ENCODE results near the gene GRAP2.
"Not testable (repeated sequence)": the region's sequence is repeated elsewhere in the genome, so short reads cannot be mapped to it uniquely, and the experiment has no call there.

GRAP2 gene

GRCh38 chr22:39900306-39901227 is at the start of gene GRAP2:
TSS of gene GRAP2 (plus strand) at chr22:39901084. CDS start at chr22:39947107, 46,023 bp downstream.
- peak; percentile 62 for DNase-seq

DNA sequence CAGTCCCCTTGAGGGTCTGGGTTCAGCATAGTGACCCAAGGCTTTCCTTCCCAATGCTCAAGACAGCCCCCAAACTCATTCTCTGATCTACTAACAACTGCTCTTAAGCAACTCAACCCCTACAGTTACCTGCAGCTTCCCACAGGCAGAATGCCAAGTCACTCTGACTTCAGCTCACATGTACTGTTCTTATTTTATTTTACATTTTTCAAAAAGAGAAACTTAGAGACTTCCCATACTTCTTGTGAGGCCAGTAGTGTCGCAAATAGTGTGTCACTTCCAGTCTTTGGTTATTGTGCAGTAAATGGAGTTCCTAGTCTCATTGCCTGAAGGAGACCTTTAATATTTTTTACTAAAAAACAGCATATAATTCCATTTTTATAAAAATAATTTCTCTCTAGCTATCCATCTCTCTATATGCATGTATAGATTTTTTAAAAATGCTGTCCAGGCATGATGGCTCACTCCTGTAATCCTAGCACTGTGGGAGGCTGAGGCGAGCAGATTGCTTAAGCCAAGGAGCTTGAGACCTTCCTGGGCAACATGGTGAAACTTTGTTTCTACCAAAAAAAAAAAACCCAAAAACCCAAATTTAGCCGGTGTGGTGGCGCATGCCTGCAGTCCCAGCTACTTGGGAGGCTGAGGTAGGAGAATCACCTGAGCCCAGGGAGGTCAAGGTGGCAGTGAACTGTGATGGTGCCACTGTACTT is 49.1 kb upstream of the GRAP2 start:
- no peak for DNase-seq

DNA sequence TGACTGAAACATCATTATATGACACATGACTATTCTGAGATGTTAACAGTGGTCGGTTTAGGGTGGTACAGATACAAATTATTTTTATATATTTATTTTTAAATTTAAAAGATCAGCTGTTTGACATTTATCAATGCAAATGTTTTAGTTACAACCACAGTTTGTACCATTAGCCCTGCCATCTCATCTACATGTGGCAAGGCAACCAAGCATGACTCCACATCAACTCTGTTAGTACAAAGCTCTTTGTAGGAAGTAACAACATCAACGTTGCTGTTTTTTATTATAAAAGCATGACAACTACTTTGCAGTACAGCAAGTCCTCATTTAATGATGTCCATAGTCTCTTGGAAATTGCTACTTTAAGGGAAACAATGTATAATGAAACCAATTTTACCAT is 48.1 kb upstream of the GRAP2 start:
- no peak for DNase-seq

DNA sequence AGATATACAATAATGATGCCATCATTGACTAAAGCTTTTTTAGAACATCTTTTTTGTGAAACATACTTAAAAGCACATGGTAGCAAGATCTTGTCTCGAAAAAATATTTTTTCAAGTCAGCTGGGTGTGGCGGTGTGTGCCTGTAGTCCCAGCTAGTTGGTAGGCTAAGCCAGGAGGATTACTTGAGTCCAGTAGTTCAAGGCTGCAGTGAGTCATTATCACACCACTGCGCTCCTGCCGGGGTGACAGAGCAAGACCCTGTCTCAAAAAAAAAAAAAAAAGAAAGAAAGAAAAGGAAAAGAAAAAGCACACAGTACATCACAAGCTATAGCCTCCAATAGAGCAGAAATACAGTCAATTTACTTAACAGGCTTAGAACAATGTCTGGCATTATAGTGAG is 44.3 kb upstream of the GRAP2 start:
- no peak for DNase-seq

DNA sequence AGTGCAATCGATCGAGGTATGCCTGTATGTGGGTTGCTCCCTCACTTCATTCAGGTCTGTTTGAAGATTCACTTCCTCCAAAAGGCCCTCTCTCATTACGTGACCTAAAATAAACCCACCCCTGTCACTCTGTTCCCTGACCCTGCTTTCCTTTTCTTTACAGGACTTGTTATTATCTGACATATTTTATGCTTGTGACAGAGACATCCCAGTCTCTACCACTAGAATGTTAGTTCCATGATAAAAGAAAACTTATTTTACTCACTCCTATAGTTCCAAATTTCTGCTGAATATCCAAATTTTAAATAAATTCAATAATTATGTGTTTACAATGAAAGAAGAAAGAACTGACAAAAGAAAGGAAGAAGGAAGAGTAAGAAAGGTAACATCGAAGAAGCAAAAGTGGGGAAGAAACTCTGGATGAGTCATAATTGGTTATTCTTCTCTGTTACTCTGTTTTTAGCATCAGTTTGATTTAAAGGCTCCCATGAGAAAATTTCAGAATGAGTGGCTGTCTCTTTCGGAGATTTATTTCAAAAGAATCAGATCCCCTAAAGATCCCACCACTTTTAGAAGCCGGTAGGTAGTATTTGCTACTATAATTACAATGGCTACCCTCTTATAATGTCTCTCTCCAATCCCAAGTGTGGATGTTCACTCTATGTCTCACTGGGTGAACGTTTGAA is 40.8 kb upstream of the GRAP2 start:
- no peak for DNase-seq

DNA sequence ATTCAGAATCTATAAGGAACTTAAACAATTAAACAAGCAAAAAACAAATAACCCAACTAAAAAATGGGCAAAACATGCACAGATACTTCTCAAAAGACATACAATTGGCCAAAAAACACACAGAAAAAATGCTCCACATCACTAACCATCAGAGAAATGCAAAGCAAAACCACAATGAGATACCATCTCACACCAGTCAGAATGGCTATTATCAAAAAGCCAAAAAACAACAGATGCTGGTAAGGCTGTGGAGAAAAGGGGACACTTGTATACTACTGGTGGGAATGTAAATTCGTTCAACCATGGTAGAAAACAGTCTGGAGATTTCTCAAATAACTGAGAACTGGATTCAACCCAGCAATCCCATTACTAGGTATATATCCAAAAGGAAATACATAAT is 32.1 kb upstream of the GRAP2 start:
- no peak for DNase-seq

- not testable (repeated sequence) for DNase-seq
Observed at GRCh38 chr22:39869797-39870196, 31.1 kb upstream of the GRAP2 start.

GRCh38 chr22:39871008-39871798 is 29.7 kb upstream of the GRAP2 start:
- DNase-seq = no peak

DNA sequence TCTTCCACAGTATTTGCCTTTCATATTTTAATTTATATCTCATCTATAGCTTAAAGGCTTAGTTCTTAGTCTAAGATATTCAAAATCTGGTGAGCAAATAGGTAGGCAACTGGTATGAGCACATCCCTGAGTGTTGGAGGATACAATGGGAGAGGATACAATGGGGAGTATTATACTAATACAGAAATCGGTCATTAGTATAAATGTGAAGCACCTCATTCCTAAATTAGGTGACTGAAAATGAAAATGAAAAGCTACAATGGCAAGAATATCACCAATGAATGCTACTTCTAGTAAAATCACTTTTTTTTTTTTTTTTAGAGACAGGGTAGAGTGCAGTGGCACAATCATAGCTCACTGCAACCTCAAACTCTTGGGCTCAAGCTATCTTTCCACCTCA is 28.3 kb upstream of the GRAP2 start:
- DNase-seq = no peak

- no peak for DNase-seq
Observed at GRCh38 chr22:39873965-39874364, 26.9 kb upstream of the GRAP2 start.

- DNase-seq = not testable (repeated sequence)
Observed at GRCh38 chr22:39875176-39875885, 25.6 kb upstream of the GRAP2 start.

DNA sequence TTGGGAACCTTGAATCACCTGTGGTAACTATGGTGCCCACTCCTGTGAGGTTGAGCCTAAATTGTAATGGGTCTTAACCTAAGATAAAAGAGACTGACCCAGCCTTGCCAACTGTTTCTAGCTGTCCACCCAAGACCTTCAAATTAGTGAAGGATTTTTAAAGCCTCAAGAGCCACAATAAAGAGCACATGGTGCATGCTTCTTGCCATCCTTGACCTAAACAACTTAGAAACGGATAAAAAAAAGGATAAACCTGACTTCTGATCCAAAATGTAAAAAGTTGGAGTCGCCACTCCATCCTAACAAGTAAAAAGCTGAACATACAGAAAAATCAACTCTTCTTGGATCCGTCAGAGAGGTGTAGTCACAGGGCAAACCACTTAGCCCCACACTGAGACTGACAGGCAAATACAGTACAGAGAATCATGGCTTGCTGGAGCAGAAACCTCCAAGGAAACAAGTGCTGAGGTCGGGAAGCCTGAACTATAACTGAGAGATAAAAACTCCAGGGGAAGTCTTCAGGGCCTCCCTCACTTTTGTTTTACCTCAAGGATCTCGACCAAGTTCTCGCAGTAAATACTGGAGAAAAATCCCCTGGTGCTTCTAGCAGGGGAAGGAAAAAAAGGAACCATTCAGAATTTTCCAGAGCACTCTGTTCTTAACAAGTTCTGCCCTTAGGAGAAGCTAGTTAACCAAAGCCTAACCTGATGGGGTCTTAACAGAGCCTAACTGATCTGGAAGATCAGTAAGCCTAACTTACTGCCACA is 23.6 kb upstream of the GRAP2 start:
- no peak for DNase-seq

DNA sequence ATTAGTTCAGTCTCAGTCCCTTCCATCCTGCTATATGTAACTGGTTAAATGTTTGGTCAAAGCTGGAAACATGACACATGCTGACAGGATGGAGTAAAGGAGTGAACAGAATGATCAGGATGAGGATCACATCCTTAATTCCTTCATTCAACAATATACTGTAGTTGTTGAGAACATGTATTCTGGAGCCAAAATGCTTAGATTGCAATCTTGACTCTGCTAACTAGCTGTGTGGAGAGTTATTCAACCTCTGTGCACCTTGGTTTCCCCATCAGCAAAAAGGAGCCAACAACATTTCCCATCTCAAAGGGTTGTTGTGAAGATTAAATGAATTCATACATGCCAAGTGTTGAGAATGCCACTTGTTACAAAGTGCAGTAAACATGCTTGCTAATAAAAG is 20.2 kb upstream of the GRAP2 start:
- no peak for DNase-seq

DNA sequence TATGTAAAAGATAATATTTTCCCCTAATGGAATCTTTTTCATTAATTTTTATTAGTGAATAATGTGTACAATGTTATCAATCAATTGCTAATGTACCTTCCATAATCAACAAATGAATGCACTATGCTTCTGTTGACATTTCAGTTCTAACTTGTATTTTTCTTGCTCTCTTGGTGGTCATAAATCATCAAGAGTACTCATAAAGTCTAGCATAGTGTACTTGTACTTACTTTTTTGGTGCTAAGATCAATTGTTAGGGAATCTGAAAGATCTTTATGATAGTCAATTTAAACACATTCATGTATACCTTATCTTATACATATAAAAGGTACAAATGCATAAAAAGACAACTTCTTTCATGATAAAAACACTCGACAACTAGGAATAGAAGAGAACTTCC is 17.8 kb upstream of the GRAP2 start:
- no peak for DNase-seq

DNA sequence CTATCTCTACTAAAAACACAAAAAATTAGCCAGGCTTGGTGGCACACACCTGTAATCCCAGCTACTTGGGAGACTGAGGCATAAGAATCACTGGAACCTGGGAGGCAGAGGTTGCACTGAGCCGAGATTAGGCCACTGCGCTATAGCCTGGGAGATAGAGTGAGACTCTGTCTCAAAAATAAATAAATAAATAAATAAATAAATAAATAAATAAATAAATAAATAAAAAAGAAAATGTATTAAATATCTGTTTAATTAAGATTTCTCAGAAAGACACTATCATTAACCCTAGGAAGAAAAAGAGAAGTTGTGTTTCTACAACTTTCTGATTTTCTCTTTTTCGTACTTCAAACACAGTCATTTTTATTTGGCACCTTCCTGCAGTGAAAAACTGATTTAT is 11.0 kb upstream of the GRAP2 start:
- DNase-seq = not testable (repeated sequence)

DNA sequence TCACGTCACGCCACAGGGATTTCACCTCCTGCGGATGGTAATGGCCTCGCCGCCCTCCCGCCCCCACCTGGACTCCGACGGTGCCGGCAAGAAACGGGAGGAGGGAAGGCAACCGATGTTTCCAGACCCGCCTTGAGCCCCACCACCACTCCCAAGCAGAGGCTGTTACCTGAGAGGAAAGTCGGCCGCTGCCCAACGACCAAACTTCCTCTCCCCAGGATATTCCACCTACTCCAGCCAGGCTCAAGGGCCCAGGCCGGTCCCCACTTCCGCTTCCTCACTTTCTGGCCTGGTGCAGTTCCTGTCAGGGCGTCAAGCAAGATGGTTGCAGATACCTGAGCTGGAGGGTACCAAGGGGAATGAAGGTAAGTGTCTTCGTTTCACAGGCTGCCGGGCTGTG is 7.4 kb upstream of the GRAP2 start, which contains the start of gene ENTHD1:
ENTHD1 (minus strand) TSS at position 235 of the 400 bp plus-strand sequence. CDS start 6,012 bp downstream, outside the sequence.
- no peak for DNase-seq

DNA sequence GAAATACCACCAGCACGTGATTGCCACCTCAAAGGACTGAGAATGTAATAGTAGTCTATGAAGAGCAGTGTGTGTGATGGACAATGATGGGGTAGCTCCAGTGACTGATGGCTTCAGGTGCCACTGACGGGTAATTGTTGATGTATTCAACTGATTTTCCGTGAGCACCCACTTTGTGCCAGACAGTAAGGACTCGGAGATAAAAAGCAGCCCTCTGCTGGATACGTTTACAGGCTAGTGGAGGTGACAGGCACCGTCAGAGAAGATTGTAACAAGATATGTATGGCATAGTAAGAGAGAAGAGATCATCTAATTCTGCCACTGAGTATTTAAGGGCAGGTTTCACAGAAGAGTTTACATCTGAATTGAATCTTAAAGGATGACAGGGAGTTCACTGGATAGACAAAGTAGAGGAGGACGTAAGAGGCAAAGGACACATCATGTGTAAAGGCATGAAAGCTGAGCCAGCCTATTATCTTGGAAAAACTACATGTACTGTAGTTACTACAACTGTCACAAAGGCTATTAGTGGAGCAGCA is 6.3 kb upstream of the GRAP2 start:
- DNase-seq = no peak

GRCh38 chr22:39895682-39896081 is 5.2 kb upstream of the GRAP2 start:
- DNase-seq = no peak

DNA sequence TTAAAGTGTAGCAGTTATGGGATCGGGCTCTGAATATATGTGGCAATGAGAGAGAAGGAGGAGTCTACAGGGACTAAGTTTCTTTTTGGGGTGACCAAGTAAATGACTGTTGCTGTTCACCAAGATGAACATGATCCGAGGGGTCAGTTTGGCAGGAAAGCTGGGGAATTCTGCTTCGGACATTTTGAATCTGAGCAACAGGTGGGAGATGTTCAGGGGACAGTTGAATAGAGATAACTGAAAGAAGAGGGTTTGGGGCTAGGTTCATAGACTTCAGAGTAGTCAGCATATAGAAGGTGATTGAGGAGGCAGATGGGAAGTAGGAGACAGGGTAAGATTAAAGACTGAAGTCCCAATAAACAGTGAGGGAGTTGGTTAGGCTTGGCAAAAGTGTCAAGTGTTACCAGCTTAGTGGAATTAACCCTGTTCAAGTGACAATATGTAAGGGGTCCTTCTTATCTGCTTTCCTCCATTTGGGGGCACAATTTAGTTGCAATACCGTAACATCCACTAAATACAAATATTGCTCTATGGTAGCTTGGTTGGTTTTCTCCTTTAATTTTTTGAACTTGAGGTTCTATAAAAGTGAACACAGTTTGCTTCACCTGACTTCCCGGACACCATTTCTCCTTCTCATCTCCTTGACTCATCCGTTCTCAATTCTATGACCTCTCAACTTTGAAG is 4.4 kb upstream of the GRAP2 start:
- no peak for DNase-seq

DNA sequence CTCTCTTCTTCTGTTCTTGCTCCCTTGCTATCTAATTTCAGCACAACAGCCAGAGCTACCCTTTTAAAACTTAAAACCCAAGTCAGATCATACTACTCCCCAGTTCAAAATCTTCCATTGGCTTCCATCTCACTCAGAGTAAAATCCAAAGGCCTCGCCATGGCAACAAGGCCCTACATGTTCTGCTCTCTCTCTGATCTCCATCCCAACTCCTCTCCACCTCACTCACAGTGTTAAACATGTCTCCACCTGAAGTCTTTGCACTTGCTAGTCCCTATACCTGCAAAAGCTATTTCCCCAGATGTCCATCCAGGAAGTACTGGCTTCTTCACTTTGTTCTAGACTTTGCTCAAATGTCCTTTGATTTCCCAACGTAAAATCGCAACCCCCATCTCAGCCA is 3.0 kb upstream of the GRAP2 start:
- DNase-seq = no peak
